Mesothelial cell of epicardium (in vitro differentiated cells): ENCODE data around the gene FAM47E. TPM values are rescaled to one million over a fixed set of nuclear protein-coding genes. Genes with fewer than 3 reads are reported as not detected.

Source experiments
- DNase-seq, 2 experiments: peaks; one replicate each; pipeline ENCODE4 v3.0.0; 2021; ENCODE audit warnings: low spot score in 2 of 2; ENCODE audit not compliant: unreplicated experiment in 2 of 2
- H3K27ac Mint-ChIP-seq: 2 replicates; pipeline ENCODE4 v1.8.0; 2021; ENCODE audit warnings: mixed read lengths
- H3K27me3 Mint-ChIP-seq: 2 replicates; pipeline ENCODE4 v1.8.0; 2021; ENCODE audit warnings: low read depth, mixed read lengths
- H3K36me3 Mint-ChIP-seq: 2 replicates; pipeline ENCODE4 v1.8.0; 2021; ENCODE audit warnings: mixed read lengths
- H3K4me1 Mint-ChIP-seq: 2 replicates; pipeline ENCODE4 v1.8.0; 2021; ENCODE audit warnings: mixed read lengths
- H3K4me3 Mint-ChIP-seq: 2 replicates; pipeline ENCODE4 v1.8.0; 2021; ENCODE audit warnings: mild to moderate bottlenecking, moderate library complexity, mixed read lengths
- H3K9me3 Mint-ChIP-seq: 2 replicates; pipeline ENCODE4 v1.8.0; 2021; ENCODE audit warnings: mixed read lengths
- CTCF ChIP-seq: fragments of 200-600 bp; sonication (generic); IDR thresholded peaks from one replicate; pipeline ENCODE4 v1.5.0; 2021; ENCODE audit warnings: antibody characterized with exemption; ENCODE audit not compliant: unreplicated experiment
- total RNA-seq: library from RNA; stranded (reverse); gene quantifications from 3 replicates; pipeline ENCODE4 v1.2.1, GENCODE V29; 2021

FAM47E gene
- total RNA-seq, 1 donor from 2014 or later, result 1.2 TPM

- Mint-ChIP-seq H3K9me3 (no peaks in the 10 kb centered on the region), H3K4me3 (peak overlapping the region; percentile 88), H3K27ac (peak overlapping the region; percentile 59), H3K4me1 (peaks cover 15% of the 10 kb centered on the region), H3K27me3 (no peaks in the 10 kb centered on the region), H3K36me3 (peaks cover 8% of the 10 kb centered on the region)
- TF ChIP-seq CTCF, result no peak
- peak in 1 of 2 experiments; percentile 59 for DNase-seq
Observed at GRCh38 chr4:76306882-76307659, 55.5 kb downstream of the FAM47E start.

GRCh38 chr4:76307660-76308014 is 56.1 kb downstream of the FAM47E start:
- TF ChIP-seq CTCF, result no peak
- DNase-seq, result no peak
- Mint-ChIP-seq H3K27ac (no peak overlapping the region), H3K4me1 (peaks cover 11% of the 10 kb centered on the region), H3K9me3 (no peaks in the 10 kb centered on the region), H3K36me3 (peaks cover 8% of the 10 kb centered on the region), H3K4me3 (peak overlapping the region; percentile 88), H3K27me3 (no peaks in the 10 kb centered on the region)

- peaks cover 8% of the 10 kb centered on the region for H3K36me3 Mint-ChIP-seq
- H3K27me3 Mint-ChIP-seq, result no peaks in the 10 kb centered on the region
- no peak for TF ChIP-seq CTCF
- H3K9me3 Mint-ChIP-seq, result no peaks in the 10 kb centered on the region
- peaks cover 11% of the 10 kb centered on the region for H3K4me1 Mint-ChIP-seq
- H3K27ac Mint-ChIP-seq, result no peak overlapping the region
- H3K4me3 Mint-ChIP-seq, result peak overlapping the region; percentile 52
- no peak for DNase-seq
Observed at GRCh38 chr4:76308548-76308947, 57.0 kb downstream of the FAM47E start.

GRCh38 chr4:76309939-76310550 is 58.5 kb downstream of the FAM47E start:
- Mint-ChIP-seq H3K36me3 (peaks cover 8% of the 10 kb centered on the region), H3K27me3 (no peaks in the 10 kb centered on the region), H3K9me3 (no peaks in the 10 kb centered on the region), H3K4me3 (no peak overlapping the region), H3K27ac (no peak overlapping the region), H3K4me1 (peaks cover 11% of the 10 kb centered on the region)
- TF ChIP-seq CTCF, result no peak
- no peak for DNase-seq

GRCh38 chr4:76310683-76311082 is 59.2 kb downstream of the FAM47E start:
- Mint-ChIP-seq H3K4me1 (peaks cover 9% of the 10 kb centered on the region), H3K36me3 (peaks cover 8% of the 10 kb centered on the region), H3K27me3 (no peaks in the 10 kb centered on the region), H3K9me3 (no peaks in the 10 kb centered on the region), H3K4me3 (no peak overlapping the region), H3K27ac (no peak overlapping the region)
- no peak for DNase-seq
- no peak for TF ChIP-seq CTCF
